A549 (cell line): ENCODE data around the gene SETBP1.

ENCODE experiments used
- BHLHE40 ChIP-seq: IDR thresholded peaks from 2 replicates; pipeline ENCODE4 v1.6.1; 2012; ENCODE audit warnings: low read depth, low read length, inconsistent platforms
- CEBPB ChIP-seq, 2 experiments: fragments of >200 bp in 1 of 2; sonication (Bioruptor Twin) in 1 of 2; formaldehyde crosslinking in 1 of 2; IDR thresholded peaks; 2 replicates each; pipeline ENCODE4 v1.6.1; 2012 to 2016
- CHD2 ChIP-seq: fragments of 150-350 bp; IDR thresholded peaks from 2 replicates; pipeline ENCODE4 v1.6.1; 2014; ENCODE audit warnings: low read length; ENCODE audit not compliant: partially characterized antibody
- EP300 ChIP-seq, 2 experiments: fragments of >200 bp; sonication (Bioruptor Twin); formaldehyde crosslinking; IDR thresholded peaks; 2 replicates in 1 of 2; 3 replicates in 1 of 2; pipeline ENCODE4 v1.6.1; 2016 to 2017
- JUN ChIP-seq, 2 experiments: fragments of >200 bp; sonication (Bioruptor Twin); formaldehyde crosslinking; IDR thresholded peaks; 2 replicates in 1 of 2; 3 replicates in 1 of 2; pipeline ENCODE4 v1.6.1; 2016 to 2017
- KDM5A ChIP-seq: fragments of 200-600 bp; sonication (generic); IDR thresholded peaks from 2 replicates; pipeline ENCODE4 v1.6.1; 2016; ENCODE audit warnings: antibody characterized with exemption, mild to moderate bottlenecking
- MYC ChIP-seq: IDR thresholded peaks from 2 replicates; pipeline ENCODE4 v1.6.1; 2012; ENCODE audit warnings: mild to moderate bottlenecking, inconsistent platforms, low read length, improper control_type of control experiment, borderline replicate concordance
- NR3C1 ChIP-seq: fragments of >200 bp; sonication (Bioruptor Twin); formaldehyde crosslinking; IDR thresholded peaks from 3 replicates; pipeline ENCODE4 v1.6.1; 2017
- POLR2A ChIP-seq: IDR thresholded peaks from 2 replicates; pipeline ENCODE4 v1.6.1; 2012; ENCODE audit warnings: mild to moderate bottlenecking, low read length
- RARB ChIP-seq: fragments of 250-450 bp; sonication (Bioruptor Pico); IDR thresholded peaks from 2 replicates; pipeline ENCODE4 v1.8.0; 2021; ENCODE audit warnings: mild to moderate bottlenecking, moderate library complexity
- TF ChIP-seq, protein P1 (sequence below): fragments of >200 bp; sonication (Bioruptor Twin); formaldehyde crosslinking; IDR thresholded peaks from 3 replicates; pipeline ENCODE4 v1.5.1; 2016
- TF ChIP-seq, protein P2 (sequence below): fragments of 200-600 bp; sonication (generic); IDR thresholded peaks from 2 replicates; pipeline ENCODE4 v1.6.1; 2016; ENCODE audit warnings: antibody characterized with exemption, mild to moderate bottlenecking, moderate library complexity
- TF ChIP-seq, protein P3 (sequence below): IDR thresholded peaks from 2 replicates; pipeline ENCODE4 v1.6.1; 2012
- TF ChIP-seq, protein P4 (sequence below): fragments of 150-350 bp; IDR thresholded peaks from 2 replicates; pipeline ENCODE4 v1.6.1; 2014; ENCODE audit warnings: low read depth, mild to moderate bottlenecking, low read length

DNA sequence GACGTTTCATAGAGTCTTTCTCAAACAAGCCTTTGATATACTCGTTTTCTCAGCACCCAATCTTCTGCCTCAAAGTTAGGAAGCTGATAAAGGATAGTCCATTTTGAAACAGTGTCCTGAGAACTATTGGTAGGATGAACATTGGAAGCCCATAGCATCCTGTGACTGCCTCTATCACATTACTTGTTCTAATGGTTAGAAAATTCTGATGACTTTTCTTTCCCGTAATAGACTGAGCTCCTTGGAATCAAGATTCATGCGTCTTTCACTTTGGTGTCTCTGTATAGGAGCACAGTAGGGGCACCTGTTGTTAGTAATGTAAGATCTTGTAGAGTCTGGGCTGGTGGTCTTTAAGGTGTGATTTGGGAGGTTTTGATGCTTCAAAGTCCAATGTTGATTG lies 87.1 kb downstream of the SETBP1 start:
- TF ChIP-seq, protein P1, sequence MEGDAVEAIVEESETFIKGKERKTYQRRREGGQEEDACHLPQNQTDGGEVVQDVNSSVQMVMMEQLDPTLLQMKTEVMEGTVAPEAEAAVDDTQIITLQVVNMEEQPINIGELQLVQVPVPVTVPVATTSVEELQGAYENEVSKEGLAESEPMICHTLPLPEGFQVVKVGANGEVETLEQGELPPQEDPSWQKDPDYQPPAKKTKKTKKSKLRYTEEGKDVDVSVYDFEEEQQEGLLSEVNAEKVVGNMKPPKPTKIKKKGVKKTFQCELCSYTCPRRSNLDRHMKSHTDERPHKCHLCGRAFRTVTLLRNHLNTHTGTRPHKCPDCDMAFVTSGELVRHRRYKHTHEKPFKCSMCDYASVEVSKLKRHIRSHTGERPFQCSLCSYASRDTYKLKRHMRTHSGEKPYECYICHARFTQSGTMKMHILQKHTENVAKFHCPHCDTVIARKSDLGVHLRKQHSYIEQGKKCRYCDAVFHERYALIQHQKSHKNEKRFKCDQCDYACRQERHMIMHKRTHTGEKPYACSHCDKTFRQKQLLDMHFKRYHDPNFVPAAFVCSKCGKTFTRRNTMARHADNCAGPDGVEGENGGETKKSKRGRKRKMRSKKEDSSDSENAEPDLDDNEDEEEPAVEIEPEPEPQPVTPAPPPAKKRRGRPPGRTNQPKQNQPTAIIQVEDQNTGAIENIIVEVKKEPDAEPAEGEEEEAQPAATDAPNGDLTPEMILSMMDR, result no peak
- TF ChIP-seq MYC (no peak), KDM5A (no peak), POLR2A (no peak), EP300 (IDR thresholded peaks at IDR 0.05) (no peak), JUN (IDR thresholded peaks at IDR 0.05) (no peak), BHLHE40 (no peak), CEBPB (IDR thresholded peaks at IDR 0.05) (no peak), RARB (CRISPR knock-in tag) (no peak), CHD2 (no peak), NR3C1 (no peak)
- TF ChIP-seq, protein P2, sequence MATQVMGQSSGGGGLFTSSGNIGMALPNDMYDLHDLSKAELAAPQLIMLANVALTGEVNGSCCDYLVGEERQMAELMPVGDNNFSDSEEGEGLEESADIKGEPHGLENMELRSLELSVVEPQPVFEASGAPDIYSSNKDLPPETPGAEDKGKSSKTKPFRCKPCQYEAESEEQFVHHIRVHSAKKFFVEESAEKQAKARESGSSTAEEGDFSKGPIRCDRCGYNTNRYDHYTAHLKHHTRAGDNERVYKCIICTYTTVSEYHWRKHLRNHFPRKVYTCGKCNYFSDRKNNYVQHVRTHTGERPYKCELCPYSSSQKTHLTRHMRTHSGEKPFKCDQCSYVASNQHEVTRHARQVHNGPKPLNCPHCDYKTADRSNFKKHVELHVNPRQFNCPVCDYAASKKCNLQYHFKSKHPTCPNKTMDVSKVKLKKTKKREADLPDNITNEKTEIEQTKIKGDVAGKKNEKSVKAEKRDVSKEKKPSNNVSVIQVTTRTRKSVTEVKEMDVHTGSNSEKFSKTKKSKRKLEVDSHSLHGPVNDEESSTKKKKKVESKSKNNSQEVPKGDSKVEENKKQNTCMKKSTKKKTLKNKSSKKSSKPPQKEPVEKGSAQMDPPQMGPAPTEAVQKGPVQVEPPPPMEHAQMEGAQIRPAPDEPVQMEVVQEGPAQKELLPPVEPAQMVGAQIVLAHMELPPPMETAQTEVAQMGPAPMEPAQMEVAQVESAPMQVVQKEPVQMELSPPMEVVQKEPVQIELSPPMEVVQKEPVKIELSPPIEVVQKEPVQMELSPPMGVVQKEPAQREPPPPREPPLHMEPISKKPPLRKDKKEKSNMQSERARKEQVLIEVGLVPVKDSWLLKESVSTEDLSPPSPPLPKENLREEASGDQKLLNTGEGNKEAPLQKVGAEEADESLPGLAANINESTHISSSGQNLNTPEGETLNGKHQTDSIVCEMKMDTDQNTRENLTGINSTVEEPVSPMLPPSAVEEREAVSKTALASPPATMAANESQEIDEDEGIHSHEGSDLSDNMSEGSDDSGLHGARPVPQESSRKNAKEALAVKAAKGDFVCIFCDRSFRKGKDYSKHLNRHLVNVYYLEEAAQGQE, result no peak
- TF ChIP-seq, protein P3, sequence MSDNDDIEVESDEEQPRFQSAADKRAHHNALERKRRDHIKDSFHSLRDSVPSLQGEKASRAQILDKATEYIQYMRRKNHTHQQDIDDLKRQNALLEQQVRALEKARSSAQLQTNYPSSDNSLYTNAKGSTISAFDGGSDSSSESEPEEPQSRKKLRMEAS, result no peak
- TF ChIP-seq, protein P4, sequence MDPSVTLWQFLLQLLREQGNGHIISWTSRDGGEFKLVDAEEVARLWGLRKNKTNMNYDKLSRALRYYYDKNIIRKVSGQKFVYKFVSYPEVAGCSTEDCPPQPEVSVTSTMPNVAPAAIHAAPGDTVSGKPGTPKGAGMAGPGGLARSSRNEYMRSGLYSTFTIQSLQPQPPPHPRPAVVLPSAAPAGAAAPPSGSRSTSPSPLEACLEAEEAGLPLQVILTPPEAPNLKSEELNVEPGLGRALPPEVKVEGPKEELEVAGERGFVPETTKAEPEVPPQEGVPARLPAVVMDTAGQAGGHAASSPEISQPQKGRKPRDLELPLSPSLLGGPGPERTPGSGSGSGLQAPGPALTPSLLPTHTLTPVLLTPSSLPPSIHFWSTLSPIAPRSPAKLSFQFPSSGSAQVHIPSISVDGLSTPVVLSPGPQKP, result no peak
